Measurements from ENCODE around the gene HS2ST1. TPM values are rescaled to one million over a fixed set of nuclear protein-coding genes. Genes with fewer than 3 reads are reported as not detected.
"Not testable (repeated sequence)": the region's sequence is repeated elsewhere in the genome, so short reads cannot be mapped to it uniquely, and the experiment has no call there.

HS2ST1 gene
- polyA plus RNA-seq, 1 experiment, result 22.4 TPM

DNA sequence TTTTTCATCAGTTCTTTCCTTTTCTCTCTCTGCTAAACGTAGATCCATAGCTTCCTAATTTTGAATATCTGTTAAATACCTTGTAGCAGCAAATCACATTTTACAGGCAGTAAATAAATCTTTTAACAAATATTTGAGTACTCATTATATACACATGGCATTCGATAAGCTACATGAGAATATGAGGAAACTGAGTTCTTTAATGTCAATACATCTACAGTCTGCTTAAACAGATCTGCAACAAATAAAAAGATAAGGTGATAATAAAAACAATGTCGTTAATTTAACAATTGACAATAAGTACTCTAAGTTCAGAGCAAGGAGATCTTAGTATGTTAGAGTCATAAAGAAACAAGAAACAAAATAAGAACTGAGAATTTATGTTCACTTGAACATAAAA, 43.4 kb upstream of the HS2ST1 start:
- no peak for TF ChIP-seq CTCF (IDR thresholded peaks at IDR 0.05; ENCODE audit: low read depth, low read length)

DNA sequence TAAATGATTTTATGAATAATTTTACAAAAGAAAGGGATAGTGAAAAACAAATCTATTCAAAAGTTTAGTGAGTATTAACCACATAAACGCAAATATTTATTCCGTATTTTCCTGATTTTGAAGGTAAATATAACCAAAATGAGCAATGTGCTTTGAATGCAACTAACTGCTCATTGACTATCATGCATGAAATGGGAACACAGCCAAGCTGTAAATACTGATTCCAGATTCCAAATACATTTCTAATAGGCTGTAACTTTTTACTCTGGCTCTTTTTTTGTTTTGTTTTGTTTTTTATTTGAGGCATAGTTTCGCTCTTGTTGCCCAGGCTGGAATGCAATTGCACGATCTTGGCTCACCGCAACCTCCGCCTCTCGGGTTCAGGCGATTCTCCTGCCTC, 42.3 kb upstream of the HS2ST1 start:
- Histone ChIP-seq H3K27ac (ENCODE audit: low read depth, low read length) (no peak overlapping the region), H3K27me3 (ENCODE audit: control insufficient read depth, insufficient read depth, low read length) (no peaks in the 10 kb centered on the region), H3K4me3 (ENCODE audit: low read depth, low read length) (no peak overlapping the region), H3K9me3 (ENCODE audit: control insufficient read depth, insufficient read depth, low read length) (peaks cover 7% of the 10 kb centered on the region; the same call in 1 of the 2 replicates)
- POLR2A ChIA-PET, result no interaction called here
- CTCF ChIA-PET, result interaction anchor here (0.7 kb wide), 1 partner anchor 18 kb away, joined by 4 read pairs; no protein-coding TSS in a partner anchor
- TF ChIP-seq CTCF (IDR thresholded peaks at IDR 0.05; ENCODE audit: low read depth, low read length), result no peak
- peak; percentile 11 for DNase-seq (ENCODE audit: low read depth, low spot score)

More for the DNA sequence above, 43.4 kb upstream of the HS2ST1 start:
- no peak for DNase-seq (ENCODE audit: low read depth, low spot score)
- H3K9me3 ChIP-seq (ENCODE audit: control insufficient read depth, insufficient read depth, low read length), result peaks cover 7% of the 10 kb centered on the region; the same call in 1 of the 2 replicates
- no peak overlapping the region for H3K4me3 ChIP-seq (ENCODE audit: low read depth, low read length)
- POLR2A ChIA-PET, result no interaction called here
- no peaks in the 10 kb centered on the region for H3K27me3 ChIP-seq (ENCODE audit: control insufficient read depth, insufficient read depth, low read length)
- no peak overlapping the region for H3K27ac ChIP-seq (ENCODE audit: low read depth, low read length)
- CTCF ChIA-PET, result interaction anchor here (0.7 kb wide), 1 partner anchor 12 kb away, joined by 3 read pairs; no protein-coding TSS in a partner anchor

- Histone ChIP-seq H3K9me3 (ENCODE audit: control insufficient read depth, insufficient read depth, low read length) (peaks cover 7% of the 10 kb centered on the region; the same call in 1 of the 2 replicates), H3K4me3 (ENCODE audit: low read depth, low read length) (no peak overlapping the region), H3K27ac (ENCODE audit: low read depth, low read length) (no peak overlapping the region), H3K27me3 (ENCODE audit: control insufficient read depth, insufficient read depth, low read length) (no peaks in the 10 kb centered on the region)
- no peak for TF ChIP-seq CTCF (IDR thresholded peaks at IDR 0.05; ENCODE audit: low read depth, low read length)
- CTCF ChIA-PET, result no interaction called here
- DNase-seq (ENCODE audit: low read depth, low spot score), result no peak
- POLR2A ChIA-PET, result no interaction called here
Measured at GRCh38 chr1:86875722-86876121, 38.7 kb upstream of the HS2ST1 start.

DNA sequence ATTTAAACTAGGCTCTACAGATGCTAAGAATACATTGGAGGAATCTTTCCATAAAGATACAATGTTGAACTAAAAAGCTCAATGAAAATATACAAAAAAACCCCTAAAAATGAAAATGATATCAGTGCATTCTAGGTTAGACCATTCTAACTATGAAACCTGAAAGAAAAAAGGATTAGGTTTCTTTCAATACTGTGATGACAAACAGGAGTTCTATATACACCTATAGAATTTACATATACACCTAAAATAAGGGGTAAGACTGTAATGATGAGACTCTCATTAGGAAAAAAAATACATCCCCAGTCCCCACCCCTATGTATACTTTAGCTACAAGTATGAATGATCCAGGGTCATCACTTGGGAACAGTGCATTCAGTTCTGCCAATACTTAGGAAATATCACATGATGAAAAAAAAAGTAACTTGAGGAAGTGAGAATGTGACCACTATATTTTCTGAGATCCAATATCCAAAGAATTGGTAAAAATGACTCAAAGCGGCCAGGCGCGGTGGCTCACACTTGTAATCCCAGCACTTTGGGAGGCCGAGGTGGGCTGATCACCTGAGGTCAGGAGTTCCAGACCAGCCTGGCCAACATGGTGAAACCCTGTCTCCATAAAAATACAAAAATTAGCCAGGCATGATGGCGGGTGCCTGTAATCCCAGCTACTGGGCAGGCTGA, 26.8 kb upstream of the HS2ST1 start:
- H3K27ac ChIP-seq (ENCODE audit: low read depth, low read length), result no peak overlapping the region
- no peak overlapping the region for H3K4me3 ChIP-seq (ENCODE audit: low read depth, low read length)
- no peaks in the 10 kb centered on the region for H3K27me3 ChIP-seq (ENCODE audit: control insufficient read depth, insufficient read depth, low read length)
- no peak for TF ChIP-seq CTCF (IDR thresholded peaks at IDR 0.05; ENCODE audit: low read depth, low read length)
- ChIA-PET POLR2A (no interaction called here), CTCF (no interaction called here)
- H3K9me3 ChIP-seq (ENCODE audit: control insufficient read depth, insufficient read depth, low read length), result no peaks in the 10 kb centered on the region
- DNase-seq (ENCODE audit: low read depth, low spot score), result no peak

DNA sequence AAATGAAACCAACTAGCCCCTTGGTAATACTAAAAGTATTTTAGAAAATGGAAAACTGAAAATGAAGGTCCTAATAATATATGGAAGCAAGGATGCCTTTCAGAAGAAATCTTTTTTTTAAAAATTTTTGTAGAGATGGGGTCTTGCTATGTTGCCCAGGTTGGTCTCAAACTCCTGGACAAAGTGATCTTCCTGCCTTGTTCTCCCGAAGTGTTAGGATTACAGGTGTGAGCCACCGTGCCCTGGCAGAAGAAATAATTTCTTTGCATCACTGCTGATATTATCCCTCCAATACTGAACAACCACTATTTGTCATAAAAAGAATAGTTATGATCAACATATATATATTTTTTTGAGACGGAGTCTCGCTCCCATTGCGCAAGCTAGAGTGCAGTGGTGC, 26.1 kb upstream of the HS2ST1 start:
- CTCF ChIA-PET, result no interaction called here
- no peak for DNase-seq (ENCODE audit: low read depth, low spot score)
- POLR2A ChIA-PET, result no interaction called here

GRCh38 chr1:86899401-86899800, 15.0 kb upstream of the HS2ST1 start:
- DNase-seq (ENCODE audit: low read depth, low spot score); H3K27ac ChIP-seq (ENCODE audit: low read depth, low read length); H3K9me3 ChIP-seq (ENCODE audit: control insufficient read depth, insufficient read depth, low read length); H3K4me3 ChIP-seq (ENCODE audit: low read depth, low read length); CTCF ChIA-PET; POLR2A ChIA-PET; H3K27me3 ChIP-seq (ENCODE audit: control insufficient read depth, insufficient read depth, low read length): not testable (repeated sequence)

More for the DNA sequence above, 26.1 kb upstream of the HS2ST1 start:
- TF ChIP-seq CTCF (IDR thresholded peaks at IDR 0.05; ENCODE audit: low read depth, low read length), result no peak
- Histone ChIP-seq H3K27me3 (ENCODE audit: control insufficient read depth, insufficient read depth, low read length) (no peaks in the 10 kb centered on the region), H3K9me3 (ENCODE audit: control insufficient read depth, insufficient read depth, low read length) (no peaks in the 10 kb centered on the region), H3K4me3 (ENCODE audit: low read depth, low read length) (no peak overlapping the region), H3K27ac (ENCODE audit: low read depth, low read length) (no peak overlapping the region)

Data from AG04450 (cell line).